ENCODE results near the gene VEGFC.

GRCh38 chr4:176717237-176717636 lies 75.5 kb downstream of the VEGFC start:
- no peak for TF ChIP-seq FOXA1 (IDR thresholded peaks at IDR 0.05)
- no peak for TF ChIP-seq SP1 (IDR thresholded peaks at IDR 0.05)
- TF ChIP-seq ZNF384 (IDR thresholded peaks at IDR 0.05) = no peak
- TF ChIP-seq TARDBP (IDR thresholded peaks at IDR 0.05) = no peak
- no peak for TF ChIP-seq BHLHE40 (IDR thresholded peaks at IDR 0.05; ENCODE audit: borderline replicate concordance)
